Activated CD8-positive, alpha-beta T cell treated with anti-CD3 and anti-CD28 coated beads, Interleukin-2, amount 10 ng/mL, durations not matched to agents 7 days and 5 days (primary cell): Measurements from ENCODE around the gene ADGRF3. TPM values are rescaled to one million over a fixed set of nuclear protein-coding genes. Genes with fewer than 3 reads are reported as not detected.
A peak's percentile ranks its signal among the peaks of the same experiment; 100 is the strongest.
"Not testable (repeated sequence)": the region's sequence is repeated elsewhere in the genome, so short reads cannot be mapped to it uniquely, and the experiment has no call there.

Experiments
- ATAC-seq: fragments of 150-1000 bp; cut with Tn5 transposase; one replicate; pipeline ENCODE4 v1.10.0; 2021; ENCODE audit warnings: moderate library complexity
- CTCF ChIA-PET: fragments of 350-600 bp; sonication (Branson Sonifier 250); formaldehyde crosslinking; loops from one replicate; lab custom pipeline; 2021; ENCODE audit warnings: antibody characterized with exemption; lab: Charles Lee
- POLR2A ChIA-PET: fragments of 350-600 bp; sonication (Branson Sonifier 250); formaldehyde crosslinking; loops from one replicate; lab custom pipeline; 2021; ENCODE audit warnings: antibody characterized with exemption; lab: Charles Lee
- DNase-seq: peaks from one replicate; pipeline ENCODE4 v3.0.0-alpha.2; 2020
- H3K27ac Mint-ChIP-seq: one replicate; pipeline ENCODE4 v1.8.0; 2021; ENCODE audit warnings: mild to moderate bottlenecking, mixed read lengths
- H3K27me3 Mint-ChIP-seq: one replicate; pipeline ENCODE4 v1.8.0; 2021; ENCODE audit warnings: low read depth, mixed read lengths
- H3K36me3 Mint-ChIP-seq: one replicate; pipeline ENCODE4 v1.8.0; 2021; ENCODE audit warnings: low read depth, mixed read lengths
- H3K4me1 Mint-ChIP-seq: one replicate; pipeline ENCODE4 v1.8.0; 2021; ENCODE audit warnings: low read depth, mixed read lengths
- H3K4me3 Mint-ChIP-seq: one replicate; pipeline ENCODE4 v1.8.0; 2021; ENCODE audit warnings: mild to moderate bottlenecking, mixed read lengths
- H3K9me3 Mint-ChIP-seq: one replicate; pipeline ENCODE4 v1.8.0; 2022; ENCODE audit warnings: mixed read lengths; ENCODE audit not compliant: insufficient read depth
- total RNA-seq, 2 experiments: library from RNA; stranded (reverse); gene quantifications; one replicate each; pipeline ENCODE4 v1.2.3, GENCODE V29; 2021

ADGRF3 gene
- total RNA-seq: 1 to 10 TPM; 5.8 TPM

DNA sequence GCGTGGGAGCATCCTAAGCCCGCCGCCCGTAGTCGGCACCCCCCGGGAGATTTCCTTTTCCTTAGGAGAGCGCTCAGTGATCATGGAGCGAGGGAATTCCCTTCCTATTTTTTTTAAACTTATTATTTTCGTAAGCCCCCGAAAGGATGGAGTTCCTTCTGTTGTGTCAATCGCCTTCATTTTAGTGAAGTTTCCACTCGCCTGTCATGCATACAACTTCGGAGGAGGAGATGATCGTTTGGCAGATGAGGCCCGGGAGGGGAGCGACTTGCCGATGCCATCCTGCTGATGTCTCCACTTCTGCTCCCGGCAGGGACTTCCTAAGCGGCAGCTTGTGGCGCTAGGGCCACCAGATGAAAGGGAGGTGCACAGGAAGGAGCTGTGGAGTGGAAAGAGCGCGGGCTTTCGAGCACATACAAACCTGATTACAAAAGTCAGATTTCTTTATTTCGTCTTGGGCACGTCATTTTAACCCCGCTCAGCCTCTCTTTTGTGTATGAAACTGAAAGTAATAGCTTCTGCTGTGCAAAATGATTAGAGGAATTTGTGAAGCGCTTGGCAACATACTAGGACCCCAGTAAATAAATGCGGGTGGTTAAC lies at the start of gene ADGRF3:
Gene ADGRF3, minus strand, starts transcription at position 336 of the 600 bp plus-strand sequence. CDS start 555 bp downstream, outside the sequence.
- ATAC-seq (peak; percentile 32), DNase-seq (peak; percentile 81)
- H3K4me3 Mint-ChIP-seq: peak within 1 kb of the TSS; percentile 92
- ChIA-PET CTCF (interaction anchor here (0.9 to 4.6 kb wide), 5 partner anchors 10 to 123 kb away, joined by 3 to 20 read pairs (median 17); partner anchors contain the start of genes HADHA and HADHB), POLR2A (interaction anchor here (0.6 to 4.3 kb wide), 14 partner anchors 10 to 1215 kb away, joined by 3 to 26 read pairs (median 4); partner anchors contain the start of genes HADHA, HADHB and RAB10)
- H3K27me3 Mint-ChIP-seq: no peaks in the 10 kb centered on the region
- H3K36me3 Mint-ChIP-seq: peaks cover 31% of the 10 kb centered on the region
- H3K9me3 Mint-ChIP-seq: no peaks in the 10 kb centered on the region
- peaks cover 45% of the 10 kb centered on the region for H3K4me1 Mint-ChIP-seq
- H3K27ac Mint-ChIP-seq: peak within 1 kb of the TSS; percentile 95

- H3K4me1 Mint-ChIP-seq: peaks cover 21% of the 10 kb centered on the region
- no peak overlapping the region for H3K4me3 Mint-ChIP-seq
- H3K36me3 Mint-ChIP-seq: peaks cover 14% of the 10 kb centered on the region
- no peak for DNase-seq
- ATAC-seq: no peak
- no peak overlapping the region for H3K27ac Mint-ChIP-seq
- CTCF ChIA-PET: interaction anchor here (1.0 kb wide), 1 partner anchor 182 kb away, joined by 3 read pairs; no protein-coding TSS in a partner anchor
- no peaks in the 10 kb centered on the region for H3K9me3 Mint-ChIP-seq
- no peaks in the 10 kb centered on the region for H3K27me3 Mint-ChIP-seq
- POLR2A ChIA-PET: no interaction called here
Observed at GRCh38 chr2:26395394-26395793, 48.8 kb upstream of the ADGRF3 start.

- H3K9me3 Mint-ChIP-seq: no peaks in the 10 kb centered on the region
- H3K27ac Mint-ChIP-seq: no peak overlapping the region
- H3K4me1 Mint-ChIP-seq: peaks cover 14% of the 10 kb centered on the region
- H3K36me3 Mint-ChIP-seq: peaks cover 20% of the 10 kb centered on the region
- CTCF ChIA-PET: no interaction called here
- DNase-seq: no peak
- no peaks in the 10 kb centered on the region for H3K27me3 Mint-ChIP-seq
- POLR2A ChIA-PET: interaction anchor here (0.6 kb wide), 1 partner anchor 609 kb away, joined by 3 read pairs; no protein-coding TSS in a partner anchor
- no peak overlapping the region for H3K4me3 Mint-ChIP-seq
- ATAC-seq: no peak
Observed at GRCh38 chr2:26394694-26395093, 48.1 kb upstream of the ADGRF3 start.

GRCh38 chr2:26387189-26387588 lies 40.6 kb upstream of the ADGRF3 start:
- ChIA-PET POLR2A (no interaction called here), CTCF (interaction anchor here (1.3 kb wide), 1 partner anchor 191 kb away, joined by 4 read pairs; no protein-coding TSS in a partner anchor)
- DNase-seq: no peak
- H3K36me3 Mint-ChIP-seq: peaks cover 47% of the 10 kb centered on the region
- no peak overlapping the region for H3K27ac Mint-ChIP-seq
- no peak for ATAC-seq
- H3K4me3 Mint-ChIP-seq: no peak overlapping the region
- no peaks in the 10 kb centered on the region for H3K4me1 Mint-ChIP-seq
- H3K9me3 Mint-ChIP-seq: no peaks in the 10 kb centered on the region
- no peaks in the 10 kb centered on the region for H3K27me3 Mint-ChIP-seq

DNA sequence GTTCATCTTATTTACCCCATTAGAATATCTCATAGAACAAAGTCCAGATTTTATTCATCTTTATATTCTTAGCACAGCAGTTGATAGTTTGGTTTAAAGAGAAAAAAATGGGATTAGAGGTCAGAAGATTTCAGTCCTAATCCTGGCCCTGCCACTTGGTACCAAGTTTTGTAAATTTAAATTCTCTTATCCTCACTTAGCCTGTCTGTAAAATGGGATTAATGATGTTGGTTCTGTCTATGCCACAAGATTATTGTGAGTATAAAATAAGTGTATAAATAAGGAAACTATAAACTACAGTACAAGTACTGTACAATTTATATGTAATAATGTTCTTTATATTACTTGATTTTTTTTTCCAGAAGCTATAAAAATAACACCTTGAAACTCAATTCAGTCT lies 38.0 kb upstream of the ADGRF3 start:
- Mint-ChIP-seq H3K27me3 (no peaks in the 10 kb centered on the region), H3K36me3 (peaks cover 43% of the 10 kb centered on the region), H3K4me1 (no peaks in the 10 kb centered on the region), H3K9me3 (no peaks in the 10 kb centered on the region), H3K27ac (no peak overlapping the region), H3K4me3 (no peak overlapping the region)
- DNase-seq (no peak), ATAC-seq (no peak)
- POLR2A ChIA-PET: no interaction called here
- CTCF ChIA-PET: no interaction called here

DNA sequence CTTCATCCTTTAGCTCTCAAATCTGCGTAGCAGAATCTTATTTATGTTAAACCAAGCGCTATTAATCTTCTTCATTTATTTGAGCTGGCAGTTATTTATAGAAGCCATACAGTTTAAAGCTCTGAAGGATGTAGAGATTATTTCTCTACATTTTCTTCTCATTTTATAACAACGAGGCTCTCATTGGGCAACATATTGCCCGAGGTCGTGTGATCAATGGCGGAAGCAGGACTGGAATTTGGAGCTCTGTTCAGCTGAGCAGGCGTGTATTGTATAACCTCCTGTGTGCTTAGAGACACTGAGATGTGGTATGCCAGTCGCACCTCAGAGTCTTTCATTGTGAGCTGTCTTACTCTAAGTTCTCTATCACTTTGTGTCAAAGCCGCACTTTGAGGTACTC lies 37.6 kb upstream of the ADGRF3 start:
- ChIA-PET CTCF (no interaction called here), POLR2A (no interaction called here)
- H3K36me3 Mint-ChIP-seq: peaks cover 40% of the 10 kb centered on the region
- no peaks in the 10 kb centered on the region for H3K4me1 Mint-ChIP-seq
- DNase-seq: no peak
- H3K4me3 Mint-ChIP-seq: no peak overlapping the region
- H3K27ac Mint-ChIP-seq: no peak overlapping the region
- no peak for ATAC-seq
- no peaks in the 10 kb centered on the region for H3K9me3 Mint-ChIP-seq
- no peaks in the 10 kb centered on the region for H3K27me3 Mint-ChIP-seq

DNA sequence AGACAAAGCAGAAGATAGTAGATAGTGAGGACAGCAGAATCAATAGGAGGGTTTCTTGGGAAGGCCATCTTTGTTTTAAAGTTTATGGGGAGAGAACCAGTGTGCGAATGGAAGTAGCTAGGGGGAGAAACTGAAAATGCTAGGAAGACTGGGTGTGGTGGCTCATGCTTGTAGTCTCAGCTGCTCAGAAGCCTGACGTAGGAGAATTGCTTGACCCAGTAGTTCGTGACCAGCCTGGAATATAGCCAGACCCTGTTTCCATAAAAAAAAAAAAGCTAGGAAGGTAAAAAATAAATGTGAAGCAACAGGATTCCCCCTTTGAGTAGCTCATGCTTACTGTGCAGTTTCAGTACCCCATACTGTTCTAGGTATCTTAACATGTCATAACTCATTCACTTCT lies 36.0 kb upstream of the ADGRF3 start:
- H3K27ac Mint-ChIP-seq: no peak overlapping the region
- DNase-seq: no peak
- ChIA-PET POLR2A (no interaction called here), CTCF (interaction anchor here (1.0 to 1.3 kb wide), 3 partner anchors 9 to 121 kb away, joined by 3 read pairs; no protein-coding TSS in a partner anchor)
- peaks cover 43% of the 10 kb centered on the region for H3K36me3 Mint-ChIP-seq
- H3K27me3 Mint-ChIP-seq: no peaks in the 10 kb centered on the region
- no peak overlapping the region for H3K4me3 Mint-ChIP-seq
- no peaks in the 10 kb centered on the region for H3K9me3 Mint-ChIP-seq
- no peak for ATAC-seq
- H3K4me1 Mint-ChIP-seq: peaks cover 11% of the 10 kb centered on the region

- Mint-ChIP-seq H3K36me3 (peaks cover 49% of the 10 kb centered on the region), H3K27ac (no peak overlapping the region), H3K4me3 (no peak overlapping the region), H3K27me3 (no peaks in the 10 kb centered on the region), H3K9me3 (no peaks in the 10 kb centered on the region), H3K4me1 (peaks cover 20% of the 10 kb centered on the region)
- POLR2A ChIA-PET: no interaction called here
- CTCF ChIA-PET: no interaction called here
- ATAC-seq (no peak), DNase-seq (no peak)
Observed at GRCh38 chr2:26380281-26380680, 33.7 kb upstream of the ADGRF3 start.

DNA sequence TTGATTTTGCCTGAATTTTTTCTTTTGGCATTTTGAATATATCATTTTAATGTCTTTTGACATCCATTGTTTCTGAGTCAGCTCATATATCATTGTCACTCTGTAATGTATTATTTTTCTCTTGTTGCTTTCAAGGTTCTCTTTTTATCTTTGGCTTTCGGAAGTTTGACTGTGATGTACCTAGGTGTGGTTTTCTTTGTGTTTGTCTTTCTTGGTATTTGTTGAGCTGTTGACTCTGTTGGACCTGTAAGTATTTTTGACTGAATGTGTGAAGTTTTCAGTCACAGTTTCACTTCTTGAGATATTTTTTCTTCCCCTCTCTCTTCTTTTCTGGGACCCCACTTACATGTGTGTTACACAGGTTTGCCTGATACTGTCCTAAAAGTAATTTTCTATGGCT lies 30.2 kb upstream of the ADGRF3 start:
- Mint-ChIP-seq H3K9me3 (no peaks in the 10 kb centered on the region), H3K27ac (peak overlapping the region; percentile 50), H3K27me3 (no peaks in the 10 kb centered on the region), H3K4me3 (no peak overlapping the region), H3K36me3 (peaks cover 54% of the 10 kb centered on the region), H3K4me1 (peaks cover 20% of the 10 kb centered on the region)
- ATAC-seq: no peak
- no peak for DNase-seq
- CTCF ChIA-PET: interaction anchor here (1.0 kb wide), 1 partner anchor 20 kb away, joined by 3 read pairs; no protein-coding TSS in a partner anchor
- POLR2A ChIA-PET: no interaction called here

DNA sequence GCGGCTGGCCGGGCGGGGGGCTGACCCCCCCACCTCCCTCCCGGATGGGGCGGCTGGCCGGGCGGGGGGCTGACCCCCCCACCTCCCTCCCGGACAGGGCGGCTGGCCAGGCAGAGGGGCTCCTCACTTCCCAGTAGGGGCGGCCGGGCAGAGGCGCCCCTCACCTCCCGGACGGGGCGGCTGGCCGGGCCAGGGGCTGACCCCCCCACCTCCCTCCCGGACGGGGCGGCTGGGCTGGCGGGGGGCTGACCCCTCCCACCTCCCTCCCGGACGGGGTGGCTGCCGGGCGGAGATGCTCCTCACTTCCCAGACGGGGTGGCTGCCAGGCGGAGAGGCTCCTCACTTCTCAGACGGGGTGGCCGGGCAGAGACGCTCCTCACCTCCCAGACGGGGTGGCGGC lies 24.3 kb upstream of the ADGRF3 start:
- CTCF ChIA-PET, H3K4me1 Mint-ChIP-seq, H3K27me3 Mint-ChIP-seq, POLR2A ChIA-PET, ATAC-seq, H3K4me3 Mint-ChIP-seq, H3K27ac Mint-ChIP-seq, H3K9me3 Mint-ChIP-seq, DNase-seq: not testable (repeated sequence)
- peaks cover 54% of the 10 kb centered on the region for H3K36me3 Mint-ChIP-seq

- H3K27me3 Mint-ChIP-seq, H3K27ac Mint-ChIP-seq, CTCF ChIA-PET, DNase-seq, H3K4me3 Mint-ChIP-seq, H3K4me1 Mint-ChIP-seq, ATAC-seq, H3K9me3 Mint-ChIP-seq, POLR2A ChIA-PET: not testable (repeated sequence)
- H3K36me3 Mint-ChIP-seq: peaks cover 50% of the 10 kb centered on the region
Observed at GRCh38 chr2:26369664-26370063, 23.1 kb upstream of the ADGRF3 start.

DNA sequence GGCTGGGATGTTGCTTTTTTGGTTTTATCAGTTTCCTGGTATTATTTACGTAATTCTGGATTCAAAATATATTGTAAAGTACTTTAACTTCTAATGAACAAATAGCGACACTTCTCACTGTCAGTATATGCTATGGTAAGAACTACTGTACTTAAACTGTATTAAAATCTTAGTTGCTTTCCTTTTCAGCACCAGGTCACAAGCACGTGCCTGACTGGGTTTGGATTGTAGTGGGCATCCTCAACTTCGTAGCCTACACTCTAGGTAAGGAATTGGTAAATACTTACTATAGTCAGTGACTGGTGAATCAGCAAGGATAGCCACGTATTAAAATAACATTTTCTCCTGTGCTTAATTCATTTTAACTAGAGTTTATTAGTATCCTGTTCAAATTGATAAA lies 20.4 kb upstream of the ADGRF3 start:
- Mint-ChIP-seq H3K9me3 (no peaks in the 10 kb centered on the region), H3K27me3 (no peaks in the 10 kb centered on the region), H3K27ac (no peak overlapping the region), H3K36me3 (peaks cover 37% of the 10 kb centered on the region), H3K4me1 (peaks cover 6% of the 10 kb centered on the region), H3K4me3 (no peak overlapping the region)
- DNase-seq (no peak), ATAC-seq (no peak)
- POLR2A ChIA-PET: interaction anchor here (0.7 kb wide), 1 partner anchor 20 kb away, joined by 4 read pairs; the partner anchor contains the start of gene ADGRF3
- CTCF ChIA-PET: interaction anchor here (1.0 kb wide), 1 partner anchor 20 kb away, joined by 3 read pairs; the partner anchor contains the start of gene ADGRF3
